ENCODE measurements around the gene JAG1.

JAG1 gene

GRCh38 chr20:10674684-10675449 lies 1.1 kb upstream of the JAG1 start:
- Histone ChIP-seq H3K4me3 (ENCODE audit: low read length) (peak overlapping the region; percentile 82), H2AFZ (ENCODE audit: low read depth, low read length) (peak overlapping the region; percentile 85), H3K4me2 (ENCODE audit: low read length) (peak overlapping the region; percentile 99), H3K27me3 (ENCODE audit: low read depth, low read length) (peaks cover 25% of the 10 kb centered on the region; the same call in 1 of the 2 replicates), H4K20me1 (ENCODE audit: insufficient read depth, low read length) (no peaks in the 10 kb centered on the region), H3K27ac (ENCODE audit: low read length) (peak overlapping the region; percentile 79), H3K9ac (ENCODE audit: low read length) (peak overlapping the region; percentile 89), H3K9me3 (ENCODE audit: insufficient read depth, low read length) (no peaks in the 10 kb centered on the region), H3K79me2 (ENCODE audit: low read length) (no peaks in the 10 kb centered on the region), H3K36me3 (replicated peaks; ENCODE audit: low read depth, low read length) (no peaks in the 10 kb centered on the region), H3K4me1 (ENCODE audit: low read length) (peaks cover 43% of the 10 kb centered on the region)
- no peak for TF ChIP-seq EZH2phosphoT487 (IDR thresholded peaks at IDR 0.05; ENCODE audit: low read depth)
- peak; percentile 81 for TF ChIP-seq CTCF (IDR thresholded peaks at IDR 0.05; ENCODE audit: low read depth, low read length)

DNA sequence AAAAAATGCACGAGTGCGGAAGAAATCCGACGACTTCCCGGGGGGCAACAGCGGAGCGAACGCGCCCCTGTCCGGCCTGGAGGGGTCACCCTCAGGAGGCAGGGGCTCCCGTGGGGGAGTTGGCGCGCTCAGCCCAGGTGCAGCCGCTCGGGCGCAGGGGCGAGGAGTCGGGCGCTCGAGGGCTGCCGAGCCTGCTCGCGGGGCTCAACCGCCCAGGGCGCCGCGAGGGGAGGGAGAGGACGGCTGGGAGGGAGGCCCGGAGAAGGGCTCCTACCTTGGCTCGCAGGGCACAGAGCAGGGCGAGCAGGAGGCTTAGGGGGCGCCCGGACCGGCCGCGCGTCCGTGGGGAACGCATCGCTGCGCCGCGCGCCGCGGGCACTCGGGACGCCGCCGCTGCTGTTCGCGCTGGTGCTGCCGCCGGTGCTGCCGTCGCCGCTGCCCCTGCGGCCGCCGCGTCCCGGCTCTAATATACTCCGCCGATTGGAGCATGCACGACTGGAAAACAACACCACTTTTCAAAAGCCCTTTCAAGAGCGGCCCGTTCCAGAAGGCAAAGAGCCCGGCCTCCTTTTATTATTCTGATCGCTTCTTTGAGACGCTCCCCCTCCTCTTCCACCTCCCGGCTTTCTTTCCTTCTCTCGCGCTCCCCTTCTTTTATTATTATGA lies 490 bp downstream of the JAG1 start:
- no peaks in the 10 kb centered on the region for H3K9me3 ChIP-seq (ENCODE audit: insufficient read depth, low read length)
- H4K20me1 ChIP-seq (ENCODE audit: insufficient read depth, low read length): no peaks in the 10 kb centered on the region
- H3K27me3 ChIP-seq (ENCODE audit: low read depth, low read length): peaks cover 32% of the 10 kb centered on the region
- H3K4me2 ChIP-seq (ENCODE audit: low read length): peak overlapping the region; percentile 99
- no peak overlapping the region for H3K27ac ChIP-seq (ENCODE audit: low read length)
- peak overlapping the region; percentile 85 for H2AFZ ChIP-seq (ENCODE audit: low read depth, low read length)
- H3K9ac ChIP-seq (ENCODE audit: low read length): peak overlapping the region; percentile 89
- no peaks in the 10 kb centered on the region for H3K79me2 ChIP-seq (ENCODE audit: low read length)
- H3K36me3 ChIP-seq (replicated peaks; ENCODE audit: low read depth, low read length): no peaks in the 10 kb centered on the region
- TF ChIP-seq EZH2phosphoT487 (IDR thresholded peaks at IDR 0.05; ENCODE audit: low read depth): no peak
- TF ChIP-seq CTCF (IDR thresholded peaks at IDR 0.05; ENCODE audit: low read depth, low read length): no peak
- H3K4me1 ChIP-seq (ENCODE audit: low read length): peaks cover 47% of the 10 kb centered on the region
- H3K4me3 ChIP-seq (ENCODE audit: low read length): peak overlapping the region; percentile 82

DNA sequence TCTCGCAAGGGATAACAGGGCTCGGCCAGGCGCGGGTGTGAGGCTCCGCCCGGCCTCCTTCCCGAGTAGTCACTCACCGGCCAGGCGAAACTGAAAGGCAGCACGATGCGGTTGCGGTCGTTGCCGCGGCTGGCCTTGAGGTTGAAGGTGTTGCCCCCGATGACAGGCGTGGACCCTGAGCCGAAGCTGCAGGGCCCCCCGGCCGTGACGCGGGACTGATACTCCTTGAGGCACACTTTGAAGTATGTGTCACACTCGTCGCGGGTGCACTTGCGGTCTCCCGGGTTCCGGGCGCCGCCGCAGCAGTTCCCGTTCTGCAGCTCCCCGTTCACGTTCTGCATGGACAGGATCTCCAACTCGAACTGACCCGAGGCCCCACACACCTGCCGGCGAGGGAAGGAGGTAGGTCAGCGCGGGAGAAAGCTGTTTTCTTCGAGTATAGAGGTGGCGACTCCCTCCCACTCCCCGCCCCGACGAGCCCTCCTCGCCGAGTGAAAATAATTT lies 1.1 kb downstream of the JAG1 start:
- no peaks in the 10 kb centered on the region for H3K79me2 ChIP-seq (ENCODE audit: low read length)
- H3K9me3 ChIP-seq (ENCODE audit: insufficient read depth, low read length): no peaks in the 10 kb centered on the region
- H2AFZ ChIP-seq (ENCODE audit: low read depth, low read length): no peak overlapping the region
- H3K4me1 ChIP-seq (ENCODE audit: low read length): peaks cover 47% of the 10 kb centered on the region
- no peak overlapping the region for H3K9ac ChIP-seq (ENCODE audit: low read length)
- H3K36me3 ChIP-seq (replicated peaks; ENCODE audit: low read depth, low read length): no peaks in the 10 kb centered on the region
- peaks cover 34% of the 10 kb centered on the region for H3K27me3 ChIP-seq (ENCODE audit: low read depth, low read length)
- TF ChIP-seq EZH2phosphoT487 (IDR thresholded peaks at IDR 0.05; ENCODE audit: low read depth) (no peak), CTCF (IDR thresholded peaks at IDR 0.05; ENCODE audit: low read depth, low read length) (no peak)
- H3K27ac ChIP-seq (ENCODE audit: low read length): no peak overlapping the region
- H3K4me3 ChIP-seq (ENCODE audit: low read length): no peak overlapping the region
- 0 out of 2 replicates have a peak overlapping the region, but pooled peaks have one; percentile 99 for H3K4me2 ChIP-seq (ENCODE audit: low read length)
- no peaks in the 10 kb centered on the region for H4K20me1 ChIP-seq (ENCODE audit: insufficient read depth, low read length)
